Liver (tissue), 9 donors: ENCODE measurements around the gene IL1RAP. TPM values are rescaled to one million over a fixed set of nuclear protein-coding genes. Genes with fewer than 3 reads are reported as not detected.

Experiments
- DNase-seq: peaks from one replicate; pipeline ENCODE4 v3.0.0-alpha.2; 2017; ENCODE audit warnings: low spot score
- H3K27ac ChIP-seq, 2 donors: one replicate each; pipeline ENCODE4 v1.7.0; 2013; ENCODE audit warnings: inconsistent platforms in 2 of 2, low read length in 2 of 2, control low read depth in 1 of 2, low read depth in 1 of 2, mild to moderate bottlenecking in 1 of 2
- H3K27me3 ChIP-seq, 4 donors: one replicate each; pipeline versions ENCODE4 v1.6.1 to v1.7.0; 2013; ENCODE audit warnings: low read length in 3 of 4, inconsistent platforms in 1 of 4, mild to moderate bottlenecking in 1 of 4, moderate library complexity in 1 of 4; ENCODE audit not compliant: control insufficient read depth in 4 of 4, insufficient read depth in 4 of 4
- H3K36me3 ChIP-seq, 4 donors: one replicate each; pipeline versions ENCODE4 v1.6.1 to v1.7.0; 2013; ENCODE audit warnings: low read length in 3 of 4, mild to moderate bottlenecking in 3 of 4, low read depth in 1 of 4, moderate library complexity in 1 of 4; ENCODE audit not compliant: control insufficient read depth in 4 of 4, insufficient read depth in 3 of 4
- H3K4me1 ChIP-seq, 4 donors: one replicate each; pipeline versions ENCODE4 v1.6.1 to v1.7.0; 2013; ENCODE audit warnings: low read length in 3 of 4, mild to moderate bottlenecking in 3 of 4, moderate library complexity in 1 of 4; ENCODE audit not compliant: control insufficient read depth in 4 of 4, insufficient read depth in 4 of 4
- H3K4me3 ChIP-seq, 3 donors: one replicate each; pipeline versions ENCODE4 v1.6.1 to v1.7.0; 2013; ENCODE audit warnings: low read length in 3 of 3, control low read depth in 1 of 3, low read depth in 1 of 3, mild to moderate bottlenecking in 1 of 3
- H3K9ac ChIP-seq, 2 donors: one replicate each; pipeline ENCODE4 v1.7.0; 2013; ENCODE audit warnings: low read length in 2 of 2, mild to moderate bottlenecking in 2 of 2, moderate library complexity in 2 of 2, control low read depth in 1 of 2, low read depth in 1 of 2
- H3K9me3 ChIP-seq, 4 donors: one replicate each; pipeline versions ENCODE4 v1.6.1 to v1.7.0; 2013; ENCODE audit warnings: low read length in 3 of 4; ENCODE audit not compliant: control insufficient read depth in 4 of 4
- EGR1 ChIP-seq, 2 donors: IDR thresholded peaks; 2 replicates each; pipeline ENCODE4 v1.6.1; 2016 to 2018; ENCODE audit warnings: antibody characterized with exemption in 2 of 2, low read depth in 2 of 2
- FOXA1 ChIP-seq: IDR thresholded peaks from 2 replicates; pipeline ENCODE4 v1.6.1; 2016; ENCODE audit warnings: antibody characterized with exemption
- FOXA2 ChIP-seq: IDR thresholded peaks from 2 replicates; pipeline ENCODE4 v1.6.1; 2016; ENCODE audit warnings: antibody characterized with exemption
- GABPA ChIP-seq, 2 donors: IDR thresholded peaks in 1 of 2; conservative IDR thresholded peaks in 1 of 2; 2 replicates each; pipeline ENCODE4 v1.6.1; 2016; ENCODE audit warnings: antibody characterized with exemption in 2 of 2, mild to moderate bottlenecking in 1 of 2, moderate library complexity in 1 of 2
- HNF4A ChIP-seq, 2 donors: conservative IDR thresholded peaks; 2 replicates each; pipeline ENCODE4 v1.6.1; 2016; ENCODE audit warnings: antibody characterized with exemption in 2 of 2, mild to moderate bottlenecking in 2 of 2
- HNF4G ChIP-seq: IDR thresholded peaks from 2 replicates; pipeline ENCODE4 v1.6.1; 2016; ENCODE audit warnings: antibody characterized with exemption
- JUND ChIP-seq, 2 donors: IDR thresholded peaks; 2 replicates each; pipeline ENCODE4 v1.6.1; 2016; ENCODE audit warnings: antibody characterized with exemption in 2 of 2
- NR2F2 ChIP-seq: IDR thresholded peaks from 2 replicates; pipeline ENCODE4 v1.6.1; 2016; ENCODE audit warnings: antibody characterized with exemption
- RAD21 ChIP-seq, 2 donors: IDR thresholded peaks; 2 replicates each; pipeline ENCODE4 v1.6.1; 2016; ENCODE audit warnings: antibody characterized with exemption in 2 of 2, mild to moderate bottlenecking in 2 of 2
- RXRA ChIP-seq, 2 donors: IDR thresholded peaks; 2 replicates each; pipeline ENCODE4 v1.6.1; 2017 to 2018; ENCODE audit warnings: antibody characterized with exemption in 2 of 2, mild to moderate bottlenecking in 1 of 2
- SP1 ChIP-seq: IDR thresholded peaks from 2 replicates; pipeline ENCODE4 v1.6.1; 2018; ENCODE audit warnings: antibody characterized with exemption, mild to moderate bottlenecking
- TAF1 ChIP-seq: conservative IDR thresholded peaks from 2 replicates; pipeline ENCODE4 v1.6.1; 2016; ENCODE audit warnings: antibody characterized with exemption, mild to moderate bottlenecking
- YY1 ChIP-seq: IDR thresholded peaks from 2 replicates; pipeline ENCODE4 v1.6.1; 2016; ENCODE audit warnings: antibody characterized with exemption, mild to moderate bottlenecking
- WGBS: extraction: QIAGEN DNeasy Blood & Tissue Kit; methylation state at CpG from one replicate; pipeline ENCODE4 v1.1.7; 2013; 5-methylcytosine and 5-hydroxymethylcytosine counted together
- polyA plus RNA-seq, 2 donors: library from polyadenylated mRNA; stranded (reverse) in 1 of 2; unstranded in 1 of 2; fragments of 200-250 nt in 1 of 2; fragments of >200 nt in 1 of 2; fragmentation: Nextera tagmentation in 1 of 2; extraction: Ambion mirVana in 1 of 2; gene quantifications; one replicate each; pipeline versions ENCODE4 v1.2.1 to v1.2.3, GENCODE V29; 2013 to 2015
- total RNA-seq, 2 donors: library from RNA; depleted of rRNA; stranded (reverse); fragments of >200 nt; gene quantifications; one replicate each; pipeline ENCODE4 v1.2.3, GENCODE V29; 2014
- TF ChIP-seq, protein P1 (sequence below): IDR thresholded peaks from 2 replicates; pipeline ENCODE4 v1.6.1; 2016; ENCODE audit warnings: antibody characterized with exemption
- TF ChIP-seq, protein P2 (sequence below): IDR thresholded peaks from 2 replicates; pipeline ENCODE4 v1.6.1; 2016; ENCODE audit warnings: antibody characterized with exemption
- TF ChIP-seq, protein P3 (sequence below): fragments of 150-350 bp; IDR thresholded peaks from 2 replicates; pipeline ENCODE4 v1.5.1; 2017; ENCODE audit warnings: improper control_type of control experiment, low read depth, low read length; ENCODE audit not compliant: missing input control
- TF ChIP-seq, protein P4 (sequence below): IDR thresholded peaks from 2 replicates; pipeline ENCODE4 v1.6.1; 2016; ENCODE audit warnings: antibody characterized with exemption
- TF ChIP-seq, protein P5 (sequence below): IDR thresholded peaks from 2 replicates; pipeline ENCODE4 v1.6.1; 2016; ENCODE audit warnings: antibody characterized with exemption, mild to moderate bottlenecking
- donor health status: healthy.
- donor health status: healthy.
- donor health status: healthy.
- donor health status: healthy.
- donor health status: healthy.

Gene IL1RAP
- total and polyA plus RNA-seq, 4 donors: 53.7 to 230 (median 71.6) TPM

DNA sequence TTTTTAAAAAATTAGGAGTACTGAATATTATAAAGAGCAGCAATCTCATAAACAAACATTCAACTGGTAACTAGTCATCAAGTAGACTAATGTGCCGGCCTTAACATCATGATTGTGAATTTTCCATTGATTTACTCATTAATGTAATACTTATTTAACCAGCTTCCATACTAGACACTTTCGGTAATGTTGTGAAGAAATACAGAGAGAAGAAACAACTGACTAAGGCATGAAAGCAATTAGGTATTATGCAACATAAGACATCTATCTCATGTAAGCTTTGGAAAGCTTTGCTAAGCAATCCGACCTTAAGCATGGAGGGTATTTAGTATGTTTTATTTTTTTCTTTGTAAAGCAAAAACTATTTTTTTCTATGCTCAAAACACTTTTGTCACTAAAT, 108.0 kb downstream of the IL1RAP start (continued):
- TF ChIP-seq, protein P1, sequence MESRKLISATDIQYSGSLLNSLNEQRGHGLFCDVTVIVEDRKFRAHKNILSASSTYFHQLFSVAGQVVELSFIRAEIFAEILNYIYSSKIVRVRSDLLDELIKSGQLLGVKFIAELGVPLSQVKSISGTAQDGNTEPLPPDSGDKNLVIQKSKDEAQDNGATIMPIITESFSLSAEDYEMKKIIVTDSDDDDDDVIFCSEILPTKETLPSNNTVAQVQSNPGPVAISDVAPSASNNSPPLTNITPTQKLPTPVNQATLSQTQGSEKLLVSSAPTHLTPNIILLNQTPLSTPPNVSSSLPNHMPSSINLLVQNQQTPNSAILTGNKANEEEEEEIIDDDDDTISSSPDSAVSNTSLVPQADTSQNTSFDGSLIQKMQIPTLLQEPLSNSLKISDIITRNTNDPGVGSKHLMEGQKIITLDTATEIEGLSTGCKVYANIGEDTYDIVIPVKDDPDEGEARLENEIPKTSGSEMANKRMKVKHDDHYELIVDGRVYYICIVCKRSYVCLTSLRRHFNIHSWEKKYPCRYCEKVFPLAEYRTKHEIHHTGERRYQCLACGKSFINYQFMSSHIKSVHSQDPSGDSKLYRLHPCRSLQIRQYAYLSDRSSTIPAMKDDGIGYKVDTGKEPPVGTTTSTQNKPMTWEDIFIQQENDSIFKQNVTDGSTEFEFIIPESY: no peak
- no peak for TF ChIP-seq YY1

DNA sequence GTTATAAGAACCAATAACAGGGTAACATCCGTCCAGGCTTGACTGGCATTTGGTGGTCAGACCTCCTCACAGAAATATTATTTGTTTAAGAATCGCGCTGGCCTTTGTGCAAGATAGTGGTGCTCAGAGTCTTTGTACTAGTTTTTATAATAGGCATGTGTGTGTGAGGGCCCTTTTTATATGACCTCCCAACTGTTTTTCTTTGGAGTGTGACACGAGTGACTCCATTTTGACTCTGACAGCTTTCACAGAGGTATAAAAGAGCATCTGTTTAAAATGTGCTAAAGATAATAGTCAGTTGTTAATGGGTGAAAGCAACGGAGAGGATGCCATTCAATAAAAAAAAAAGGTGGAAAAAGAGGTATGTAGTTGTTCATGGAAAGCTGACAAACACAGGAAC, 110.4 kb downstream of the IL1RAP start:
- 54% methylated on average over 5 of the region's 5 CpGs for WGBS
- no peak overlapping the region for H3K9ac ChIP-seq
- H3K4me3 ChIP-seq: no peak overlapping the region
- no peak for DNase-seq
- H3K27me3 ChIP-seq: no peaks in the 10 kb centered on the region
- H3K36me3 ChIP-seq: peaks cover 14 to 64% (median 44%) of the 10 kb centered on the region in 4 donors
- TF ChIP-seq FOXA1 (no peak), TAF1 (no peak), HNF4G (no peak), JUND (IDR thresholded peaks at IDR 0.05) (no peak)
- TF ChIP-seq, protein P2, sequence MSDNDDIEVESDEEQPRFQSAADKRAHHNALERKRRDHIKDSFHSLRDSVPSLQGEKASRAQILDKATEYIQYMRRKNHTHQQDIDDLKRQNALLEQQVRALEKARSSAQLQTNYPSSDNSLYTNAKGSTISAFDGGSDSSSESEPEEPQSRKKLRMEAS: no peak
- H3K9me3 ChIP-seq: no peaks in the 10 kb centered on the region
- peaks cover 0 to 20% (median 13%) of the 10 kb centered on the region in 4 donors for H3K4me1 ChIP-seq
- H3K27ac ChIP-seq: no peak overlapping the region

DNA sequence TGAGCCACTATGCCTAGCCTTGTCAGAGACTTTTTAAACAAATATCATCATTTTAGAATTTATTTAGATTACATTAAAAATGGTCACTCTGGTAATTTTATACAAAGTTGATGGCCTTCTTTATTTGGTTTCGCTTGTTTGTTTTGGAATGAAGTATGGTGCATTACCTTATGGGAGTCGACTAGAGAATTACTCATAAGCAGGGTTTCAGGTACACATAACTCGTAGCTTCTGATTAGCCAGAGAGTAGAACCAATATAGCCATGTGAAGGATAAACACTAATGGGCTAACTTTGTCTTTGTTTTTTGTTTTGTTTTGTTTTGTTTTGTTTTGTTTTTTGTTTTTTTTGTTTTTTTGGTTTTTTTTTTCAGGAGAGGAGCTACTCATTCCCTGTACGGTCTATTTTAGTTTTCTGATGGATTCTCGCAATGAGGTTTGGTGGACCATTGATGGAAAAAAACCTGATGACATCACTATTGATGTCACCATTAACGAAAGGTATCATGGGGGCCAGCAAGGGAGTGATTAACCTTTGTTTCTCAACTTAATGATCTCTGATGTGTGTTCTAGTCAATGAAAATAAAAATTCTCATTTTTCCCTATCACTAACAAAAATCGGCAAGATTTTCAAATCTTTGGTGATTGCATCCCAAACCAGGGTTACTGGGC, 113.2 kb downstream of the IL1RAP start:
- TF ChIP-seq, protein P3, sequence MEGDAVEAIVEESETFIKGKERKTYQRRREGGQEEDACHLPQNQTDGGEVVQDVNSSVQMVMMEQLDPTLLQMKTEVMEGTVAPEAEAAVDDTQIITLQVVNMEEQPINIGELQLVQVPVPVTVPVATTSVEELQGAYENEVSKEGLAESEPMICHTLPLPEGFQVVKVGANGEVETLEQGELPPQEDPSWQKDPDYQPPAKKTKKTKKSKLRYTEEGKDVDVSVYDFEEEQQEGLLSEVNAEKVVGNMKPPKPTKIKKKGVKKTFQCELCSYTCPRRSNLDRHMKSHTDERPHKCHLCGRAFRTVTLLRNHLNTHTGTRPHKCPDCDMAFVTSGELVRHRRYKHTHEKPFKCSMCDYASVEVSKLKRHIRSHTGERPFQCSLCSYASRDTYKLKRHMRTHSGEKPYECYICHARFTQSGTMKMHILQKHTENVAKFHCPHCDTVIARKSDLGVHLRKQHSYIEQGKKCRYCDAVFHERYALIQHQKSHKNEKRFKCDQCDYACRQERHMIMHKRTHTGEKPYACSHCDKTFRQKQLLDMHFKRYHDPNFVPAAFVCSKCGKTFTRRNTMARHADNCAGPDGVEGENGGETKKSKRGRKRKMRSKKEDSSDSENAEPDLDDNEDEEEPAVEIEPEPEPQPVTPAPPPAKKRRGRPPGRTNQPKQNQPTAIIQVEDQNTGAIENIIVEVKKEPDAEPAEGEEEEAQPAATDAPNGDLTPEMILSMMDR: no peak
- TF ChIP-seq GABPA (IDR thresholded peaks at IDR 0.05 in 1 of 2, conservative IDR thresholded peaks at IDR 0.05 in 1 of 2) (no peak), RAD21 (IDR thresholded peaks at IDR 0.05) (no peak), NR2F2 (no peak), RXRA (IDR thresholded peaks at IDR 0.05) (no peak), FOXA2 (no peak), JUND (IDR thresholded peaks at IDR 0.05) (no peak), TAF1 (no peak), FOXA1 (no peak), YY1 (no peak), SP1 (no peak), HNF4A (conservative IDR thresholded peaks at IDR 0.05) (no peak), HNF4G (no peak), EGR1 (IDR thresholded peaks at IDR 0.05; ENCODE audit: low read depth in 2 of 2) (no peak)
- TF ChIP-seq, protein P4, sequence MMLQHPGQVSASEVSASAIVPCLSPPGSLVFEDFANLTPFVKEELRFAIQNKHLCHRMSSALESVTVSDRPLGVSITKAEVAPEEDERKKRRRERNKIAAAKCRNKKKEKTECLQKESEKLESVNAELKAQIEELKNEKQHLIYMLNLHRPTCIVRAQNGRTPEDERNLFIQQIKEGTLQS: no peak
- TF ChIP-seq, protein P2: no peak
- TF ChIP-seq, protein P5, sequence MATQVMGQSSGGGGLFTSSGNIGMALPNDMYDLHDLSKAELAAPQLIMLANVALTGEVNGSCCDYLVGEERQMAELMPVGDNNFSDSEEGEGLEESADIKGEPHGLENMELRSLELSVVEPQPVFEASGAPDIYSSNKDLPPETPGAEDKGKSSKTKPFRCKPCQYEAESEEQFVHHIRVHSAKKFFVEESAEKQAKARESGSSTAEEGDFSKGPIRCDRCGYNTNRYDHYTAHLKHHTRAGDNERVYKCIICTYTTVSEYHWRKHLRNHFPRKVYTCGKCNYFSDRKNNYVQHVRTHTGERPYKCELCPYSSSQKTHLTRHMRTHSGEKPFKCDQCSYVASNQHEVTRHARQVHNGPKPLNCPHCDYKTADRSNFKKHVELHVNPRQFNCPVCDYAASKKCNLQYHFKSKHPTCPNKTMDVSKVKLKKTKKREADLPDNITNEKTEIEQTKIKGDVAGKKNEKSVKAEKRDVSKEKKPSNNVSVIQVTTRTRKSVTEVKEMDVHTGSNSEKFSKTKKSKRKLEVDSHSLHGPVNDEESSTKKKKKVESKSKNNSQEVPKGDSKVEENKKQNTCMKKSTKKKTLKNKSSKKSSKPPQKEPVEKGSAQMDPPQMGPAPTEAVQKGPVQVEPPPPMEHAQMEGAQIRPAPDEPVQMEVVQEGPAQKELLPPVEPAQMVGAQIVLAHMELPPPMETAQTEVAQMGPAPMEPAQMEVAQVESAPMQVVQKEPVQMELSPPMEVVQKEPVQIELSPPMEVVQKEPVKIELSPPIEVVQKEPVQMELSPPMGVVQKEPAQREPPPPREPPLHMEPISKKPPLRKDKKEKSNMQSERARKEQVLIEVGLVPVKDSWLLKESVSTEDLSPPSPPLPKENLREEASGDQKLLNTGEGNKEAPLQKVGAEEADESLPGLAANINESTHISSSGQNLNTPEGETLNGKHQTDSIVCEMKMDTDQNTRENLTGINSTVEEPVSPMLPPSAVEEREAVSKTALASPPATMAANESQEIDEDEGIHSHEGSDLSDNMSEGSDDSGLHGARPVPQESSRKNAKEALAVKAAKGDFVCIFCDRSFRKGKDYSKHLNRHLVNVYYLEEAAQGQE: no peak
- TF ChIP-seq, protein P1: no peak
- no peak for DNase-seq
- Histone ChIP-seq H3K4me3 (no peak overlapping the region), H3K4me1 (no peaks in the 10 kb centered on the region), H3K27ac (no peak overlapping the region), H3K36me3 (peaks cover 15 to 73% (median 56%) of the 10 kb centered on the region in 4 donors), H3K9me3 (no peaks in the 10 kb centered on the region), H3K27me3 (no peaks in the 10 kb centered on the region), H3K9ac (no peak overlapping the region)
- 67% methylated on average over 7 of the region's 7 CpGs for WGBS
